Naive thymus-derived CD4-positive, alpha-beta T cell (primary cell): ENCODE data around the gene CCDC57. TPM values are rescaled to one million over a fixed set of nuclear protein-coding genes. Genes with fewer than 3 reads are reported as not detected.
"Not testable (repeated sequence)": the region's sequence is repeated elsewhere in the genome, so short reads cannot be mapped to it uniquely, and the experiment has no call there.

Source experiments
- ATAC-seq: fragments of 150-1000 bp; cut with Tn5 transposase; 2 replicates; pipeline ENCODE4 v1.10.0; 2021; ENCODE audit warnings: mild to moderate bottlenecking, moderate library complexity
- CTCF ChIA-PET: fragments of 350-600 bp; sonication (Branson Sonifier 250); formaldehyde crosslinking; loops from one replicate; lab custom pipeline; 2021; ENCODE audit warnings: antibody characterized with exemption; lab: Charles Lee
- POLR2A ChIA-PET: fragments of 350-600 bp; sonication (Branson Sonifier 250); formaldehyde crosslinking; loops from one replicate; lab custom pipeline; 2021; ENCODE audit warnings: antibody characterized with exemption, inconsistent platforms; lab: Charles Lee
- DNase-seq, 9 donors: peaks; one replicate each; pipeline versions ENCODE4 v3.0.0 to v3.0.0-alpha.2; 2020 to 2022; ENCODE audit warnings: mixed read lengths in 1 of 9
- H3K27ac ChIP-seq: one replicate; pipeline ENCODE4 v1.7.0; 2013; ENCODE audit warnings: mild to moderate bottlenecking, low read depth, low read length, moderate library complexity
- H3K27me3 ChIP-seq, 2 donors: one replicate each; pipeline ENCODE4 v1.7.0; 2013; ENCODE audit warnings: low read length in 2 of 2, mild to moderate bottlenecking in 2 of 2, moderate library complexity in 2 of 2; ENCODE audit not compliant: control insufficient read depth in 2 of 2, insufficient read depth in 2 of 2
- H3K36me3 ChIP-seq, 3 experiments: 1 replicate in 2 of 3; 2 replicates in 1 of 3; pipeline ENCODE4 v1.7.0; 2013; ENCODE audit warnings: low read length in 3 of 3, mild to moderate bottlenecking in 3 of 3, moderate library complexity in 1 of 3; ENCODE audit not compliant: insufficient read depth in 3 of 3, control insufficient read depth in 2 of 3
- H3K4me1 ChIP-seq, 2 donors: one replicate each; pipeline ENCODE4 v1.7.0; 2013; ENCODE audit warnings: low read length in 2 of 2, mild to moderate bottlenecking in 2 of 2, moderate library complexity in 1 of 2; ENCODE audit not compliant: control insufficient read depth in 2 of 2, insufficient read depth in 2 of 2
- H3K4me3 ChIP-seq: 2 replicates; pipeline ENCODE4 v1.7.0; 2013; ENCODE audit warnings: mild to moderate bottlenecking, low read length
- H3K9me3 ChIP-seq, 3 experiments: 1 replicate in 2 of 3; 2 replicates in 1 of 3; pipeline ENCODE4 v1.7.0; 2013; ENCODE audit warnings: low read length in 3 of 3; ENCODE audit not compliant: control insufficient read depth in 2 of 3
- H3K27ac Mint-ChIP-seq, 9 donors: one replicate each; pipeline ENCODE4 v1.8.0; 2020 to 2022; ENCODE audit warnings: mixed read lengths in 9 of 9, mild to moderate bottlenecking in 8 of 9, moderate library complexity in 5 of 9, inconsistent platforms in 2 of 9
- H3K27me3 Mint-ChIP-seq, 5 donors: one replicate each; pipeline ENCODE4 v1.8.0; 2021 to 2022; ENCODE audit warnings: mixed read lengths in 5 of 5, mild to moderate bottlenecking in 1 of 5
- H3K36me3 Mint-ChIP-seq, 5 donors: one replicate each; pipeline ENCODE4 v1.8.0; 2020 to 2022; ENCODE audit warnings: mixed read lengths in 5 of 5, mild to moderate bottlenecking in 3 of 5, inconsistent platforms in 1 of 5
- H3K4me1 Mint-ChIP-seq, 7 donors: one replicate each; pipeline ENCODE4 v1.8.0; 2020 to 2022; ENCODE audit warnings: mixed read lengths in 7 of 7, mild to moderate bottlenecking in 3 of 7, inconsistent platforms in 1 of 7
- H3K4me3 Mint-ChIP-seq, 10 donors: one replicate each; pipeline ENCODE4 v1.8.0; 2020 to 2022; ENCODE audit warnings: mild to moderate bottlenecking in 10 of 10, mixed read lengths in 10 of 10, moderate library complexity in 6 of 10, inconsistent platforms in 2 of 10
- H3K9me3 Mint-ChIP-seq, 11 donors: one replicate each; pipeline ENCODE4 v1.8.0; 2020 to 2022; ENCODE audit warnings: mixed read lengths in 11 of 11, mild to moderate bottlenecking in 4 of 11, inconsistent platforms in 1 of 11, moderate library complexity in 1 of 11
- intact Hi-C, 2 donors: fragments of 100-400 bp; cut with micrococcal nuclease; formaldehyde crosslinking; loops; one replicate each; pipeline ENCODE4 v1.15.1; 2023
- polyA plus RNA-seq, 2 donors: library from polyadenylated mRNA; unstranded; fragments of 300-500 nt; fragmentation: Illumina TruSeq; gene quantifications; one replicate each; pipeline ENCODE4 v1.2.3, GENCODE V29; 2021
- total RNA-seq, 6 experiments: library from RNA in 5 of 6; stranded (reverse) in 5 of 6; gene quantifications; 1 replicate in 5 of 6; 2 replicates in 1 of 6; pipeline ENCODE4 v1.2.3 and lab custom pipeline; 2021 to 2026

Gene CCDC57
- total and polyA plus RNA-seq, 7 experiments from 2014 or later: 32.1 to 127 (median 92.1) TPM

- peaks cover 17 to 42% (median 30%) of the 10 kb centered on the region in 7 donors for H3K4me1 Mint-ChIP-seq
- H3K27ac Mint-ChIP-seq: peak overlapping the region in 4 of 9 donors; percentile 21 to 81 (median 42)
- no peaks in the 10 kb centered on the region for H3K9me3 ChIP-seq
- H3K4me3 Mint-ChIP-seq: no peak overlapping the region
- no peaks in the 10 kb centered on the region for H3K9me3 Mint-ChIP-seq
- no peak for ATAC-seq
- intact Hi-C loops: no loop called here
- peaks cover 6 to 45% (median 28%) of the 10 kb centered on the region in 5 donors for H3K36me3 Mint-ChIP-seq
- H3K27me3 ChIP-seq: no peaks in the 10 kb centered on the region
- peak in 1 of 9 donors; percentile 3 for DNase-seq
- H3K27me3 Mint-ChIP-seq: no peaks in the 10 kb centered on the region
- H3K36me3 ChIP-seq: peaks cover 0 to 54% (median 0%) of the 10 kb centered on the region in 3 experiments
- H3K4me3 ChIP-seq: no peak overlapping the region
- ChIA-PET POLR2A (interaction anchor here (0.7 to 1.6 kb wide), 3 partner anchors 10 to 232 kb away, joined by 3 to 5 read pairs (median 4); no protein-coding TSS in a partner anchor), CTCF (interaction anchor here (0.6 kb wide), 2 partner anchors 41 to 633 kb away, joined by 4 to 5 read pairs; no protein-coding TSS in a partner anchor)
- H3K4me1 ChIP-seq: peaks cover 11 to 23% of the 10 kb centered on the region in 2 donors
- no peak overlapping the region for H3K27ac ChIP-seq
Measured at GRCh38 chr17:82195675-82196672, 16.7 kb downstream of the CCDC57 start.

GRCh38 chr17:82194765-82195164 lies 17.9 kb downstream of the CCDC57 start:
- CTCF ChIA-PET: no interaction called here
- peak in 1 of 9 donors; percentile 3 for DNase-seq

GRCh38 chr17:82193520-82194220 lies 19.0 kb downstream of the CCDC57 start:
- Histone ChIP-seq H3K9me3 (no peaks in the 10 kb centered on the region), H3K36me3 (peaks cover 0 to 54% (median 0%) of the 10 kb centered on the region in 3 experiments), H3K4me1 (peaks cover 0 to 10% of the 10 kb centered on the region in 2 donors), H3K27me3 (no peaks in the 10 kb centered on the region), H3K27ac (no peak overlapping the region), H3K4me3 (no peak overlapping the region)
- Mint-ChIP-seq H3K4me3 (no peak overlapping the region), H3K27me3 (no peaks in the 10 kb centered on the region), H3K4me1 (peaks cover 9 to 20% (median 11%) of the 10 kb centered on the region in 7 donors), H3K36me3 (peaks cover 6 to 45% (median 28%) of the 10 kb centered on the region in 5 donors), H3K27ac (no peak overlapping the region), H3K9me3 (no peaks in the 10 kb centered on the region)
- DNase-seq (peak in 1 of 9 donors; percentile 4), ATAC-seq (peak; percentile 75)
- ChIA-PET POLR2A (interaction anchor here (0.7 kb wide), 1 partner anchor 24 kb away, joined by 3 read pairs; no protein-coding TSS in a partner anchor), CTCF (interaction anchor here (0.6 to 1.1 kb wide), 2 partner anchors 51 to 124 kb away, joined by 3 to 4 read pairs; partner anchors contain the start of gene CD7)
- intact Hi-C loops: no loop called here

More at GRCh38 chr17:82194765-82195164, 17.9 kb downstream of the CCDC57 start:
- no peak for ATAC-seq
- Mint-ChIP-seq H3K9me3 (no peaks in the 10 kb centered on the region), H3K36me3 (peaks cover 6 to 45% (median 28%) of the 10 kb centered on the region in 5 donors), H3K4me3 (no peak overlapping the region), H3K4me1 (peaks cover 9 to 30% (median 18%) of the 10 kb centered on the region in 7 donors), H3K27ac (no peak overlapping the region), H3K27me3 (no peaks in the 10 kb centered on the region)
- Histone ChIP-seq H3K27ac (no peak overlapping the region), H3K9me3 (no peaks in the 10 kb centered on the region), H3K4me3 (no peak overlapping the region), H3K27me3 (no peaks in the 10 kb centered on the region), H3K36me3 (peaks cover 0 to 54% (median 0%) of the 10 kb centered on the region in 3 experiments), H3K4me1 (peaks cover 2 to 14% of the 10 kb centered on the region in 2 donors)
- POLR2A ChIA-PET: interaction anchor here (0.7 to 1.6 kb wide), 2 partner anchors 25 to 89 kb away, joined by 3 read pairs; no protein-coding TSS in a partner anchor
- intact Hi-C loops: no loop called here

GRCh38 chr17:82193050-82193449 lies 19.6 kb downstream of the CCDC57 start:
- H3K4me1 ChIP-seq, H3K27me3 ChIP-seq, ATAC-seq, H3K4me3 Mint-ChIP-seq, intact Hi-C loops, H3K9me3 Mint-ChIP-seq, H3K4me3 ChIP-seq, H3K27ac Mint-ChIP-seq, H3K9me3 ChIP-seq, H3K27me3 Mint-ChIP-seq, H3K27ac ChIP-seq: not testable (repeated sequence)
- peaks cover 0 to 54% (median 0%) of the 10 kb centered on the region in 3 experiments for H3K36me3 ChIP-seq
- H3K4me1 Mint-ChIP-seq: peaks cover 2 to 15% (median 7%) of the 10 kb centered on the region in 7 donors
- peak in 1 of 9 donors; percentile 3 for DNase-seq
- ChIA-PET POLR2A (interaction anchor here (1.5 kb wide), 1 partner anchor 8 kb away, joined by 4 read pairs; no protein-coding TSS in a partner anchor), CTCF (interaction anchor here (0.9 to 1.1 kb wide), 2 partner anchors 38 to 124 kb away, joined by 3 read pairs; partner anchors contain the start of gene CD7)
- H3K36me3 Mint-ChIP-seq: peaks cover 6 to 45% (median 25%) of the 10 kb centered on the region in 5 donors

GRCh38 chr17:82188001-82188961 lies 24.4 kb downstream of the CCDC57 start:
- intact Hi-C loops: no loop called here
- Histone ChIP-seq H3K27ac (no peak overlapping the region), H3K4me3 (no peak overlapping the region), H3K9me3 (no peaks in the 10 kb centered on the region), H3K4me1 (no peaks in the 10 kb centered on the region), H3K27me3 (no peaks in the 10 kb centered on the region), H3K36me3 (peaks cover 0 to 41% (median 0%) of the 10 kb centered on the region in 3 experiments)
- Mint-ChIP-seq H3K9me3 (no peaks in the 10 kb centered on the region), H3K27me3 (no peaks in the 10 kb centered on the region), H3K4me3 (no peak overlapping the region), H3K27ac (no peak overlapping the region), H3K36me3 (peaks cover 4 to 37% (median 17%) of the 10 kb centered on the region in 5 donors), H3K4me1 (peaks cover 0 to 1% (median 0%) of the 10 kb centered on the region in 7 donors)
- DNase-seq (peak in 1 of 9 donors; percentile 1), ATAC-seq (no peak)
- ChIA-PET CTCF (no interaction called here), POLR2A (interaction anchor here (1.2 kb wide), 1 partner anchor 12 kb away, joined by 6 read pairs; no protein-coding TSS in a partner anchor)
